ENCODE data around the gene ACVR1.

GRCh38 chr2:157876066-157876785 lies at the start of gene ACVR1:
- no peak for TF ChIP-seq EZH2phosphoT487 (IDR thresholded peaks at IDR 0.05; ENCODE audit: borderline replicate concordance, low read length)
- TF ChIP-seq CTCF (IDR thresholded peaks at IDR 0.05; ENCODE audit: low read depth, low read length, poor library complexity, severe bottlenecking) = no peak
